RCC 7860 (cell line): ENCODE data around the gene USP15.

Source experiments
- DNase-seq: peaks from one replicate; pipeline ENCODE4 v3.0.0-alpha.2; 2015; ENCODE audit warnings: low spot score
- FAIRE-seq: peaks from 2 replicates; lab custom pipeline; 2012; peaks lifted over from hg19 to GRCh38; lab: Jason Lieb, UNC

The USP15 gene

DNA sequence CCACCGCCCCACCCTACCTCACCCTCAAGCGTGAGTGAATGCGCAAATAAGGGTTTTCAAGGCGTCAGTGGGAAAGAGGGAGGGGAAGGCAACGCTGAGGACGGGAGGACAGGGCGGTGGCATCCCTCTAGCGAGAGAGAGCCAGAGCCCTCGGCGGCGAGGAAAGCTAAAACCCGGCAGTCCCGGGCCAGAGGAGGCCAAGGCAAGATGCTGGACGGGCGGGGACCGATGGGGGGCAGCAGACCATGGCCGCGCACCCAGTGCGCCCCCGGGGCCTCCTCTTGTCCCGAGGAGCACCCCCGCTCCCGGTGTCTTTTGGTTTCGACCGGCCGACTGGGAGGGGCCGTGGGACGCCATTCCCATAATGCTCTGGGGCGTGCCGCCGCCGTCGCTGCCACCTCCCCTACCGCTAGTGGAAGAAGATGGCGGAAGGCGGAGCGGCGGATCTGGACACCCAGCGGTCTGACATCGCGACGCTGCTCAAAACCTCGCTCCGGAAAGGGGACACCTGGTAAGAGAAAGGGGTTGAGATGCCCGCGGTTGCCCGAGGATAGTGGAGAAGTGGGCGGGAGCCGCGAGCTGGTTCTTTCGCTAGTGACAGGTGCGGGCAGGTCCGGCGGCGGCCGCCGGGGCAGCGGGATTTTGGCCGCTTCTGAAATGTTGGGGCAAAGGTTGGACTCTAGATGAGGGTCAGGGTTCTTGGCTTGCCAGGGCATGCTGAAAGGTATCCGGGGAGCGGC is at the start of gene USP15:
USP15 (plus strand) TSS at position 412 of the 740 bp plus-strand sequence; CDS start at position 423, 11 bp downstream.
- FAIRE-seq = peak; percentile 40

DNA sequence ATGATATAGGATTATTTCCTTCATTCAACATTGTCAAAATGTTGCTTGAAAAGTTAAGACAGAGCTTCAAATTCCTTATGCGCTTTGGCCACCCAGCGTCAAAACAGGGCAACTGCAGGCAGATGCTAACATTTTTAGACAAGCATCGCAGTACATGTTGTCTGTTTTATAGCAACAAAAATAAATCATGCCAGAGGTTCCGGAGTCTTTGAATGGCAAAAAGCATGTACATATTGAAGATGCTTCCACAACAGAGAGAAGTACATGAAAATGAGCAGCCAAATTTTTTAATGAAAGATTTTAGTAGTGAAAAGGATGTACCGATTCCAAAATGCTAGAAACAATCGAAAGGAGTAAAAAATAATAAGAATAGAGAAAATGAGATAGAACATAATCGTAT is 49.8 kb upstream of the USP15 start:
- FAIRE-seq = peak; percentile 2
- DNase-seq = no peak

More for the DNA sequence above, at the start of gene USP15:
- peak; percentile 82 for DNase-seq

DNA sequence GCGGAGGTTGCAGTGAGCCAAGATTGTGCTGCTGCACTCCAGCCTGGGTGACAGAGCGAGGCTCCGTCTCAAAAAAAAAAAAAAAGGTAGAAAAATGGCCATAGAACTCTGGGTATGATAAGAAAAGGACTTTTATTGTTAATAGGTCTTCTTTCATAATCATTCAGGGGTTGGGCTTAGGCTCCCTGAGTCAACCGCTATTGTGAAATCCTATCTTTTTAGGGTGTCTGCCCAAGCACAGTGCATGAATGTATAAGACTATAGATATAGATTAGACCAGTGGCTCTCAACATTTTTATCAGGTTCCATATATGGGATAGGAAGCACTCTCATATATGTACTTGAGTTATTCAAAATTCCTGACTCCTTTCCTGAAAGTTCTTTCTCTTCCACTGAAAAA is 48.7 kb upstream of the USP15 start:
- DNase-seq (no peak), FAIRE-seq (no peak)

DNA sequence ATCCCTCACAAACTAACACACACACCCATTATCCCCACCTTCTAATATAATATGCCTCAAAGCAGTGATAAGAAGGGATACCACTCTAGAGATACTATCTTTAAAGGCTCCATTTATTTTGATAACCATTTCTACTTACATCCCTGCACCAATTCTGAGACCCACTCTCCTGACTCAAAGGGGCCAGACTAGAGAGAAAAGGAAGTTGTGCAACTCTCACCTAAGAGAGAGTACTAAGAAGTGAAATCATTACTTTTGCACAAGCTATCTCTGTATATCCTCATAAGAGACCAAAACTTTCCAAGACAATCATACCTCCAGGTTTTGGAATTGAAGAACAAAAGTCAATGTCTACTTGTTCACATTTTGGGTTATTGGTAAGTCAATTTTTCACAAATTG is 45.4 kb upstream of the USP15 start:
- FAIRE-seq (no peak), DNase-seq (no peak)

DNA sequence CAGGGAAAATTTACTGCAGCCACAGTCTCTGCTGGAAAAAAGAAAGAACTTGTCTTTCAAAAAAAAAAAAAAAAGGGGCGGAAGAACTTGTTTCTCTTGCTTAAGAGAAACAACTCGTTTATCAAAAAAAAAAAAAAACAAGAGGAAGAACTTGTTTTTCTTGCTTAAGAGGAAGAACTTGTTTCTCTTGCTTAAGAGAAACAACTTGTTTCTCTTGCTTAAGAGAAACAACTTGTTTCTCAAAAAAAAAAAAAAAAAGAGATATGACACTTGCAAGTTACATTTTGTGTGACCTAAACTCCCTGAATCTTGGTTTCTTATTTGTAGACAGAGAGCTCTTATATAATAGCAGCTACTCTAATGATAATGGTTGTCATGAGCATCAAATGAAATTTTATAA is 44.7 kb upstream of the USP15 start:
- DNase-seq (no peak), FAIRE-seq (no peak)

DNA sequence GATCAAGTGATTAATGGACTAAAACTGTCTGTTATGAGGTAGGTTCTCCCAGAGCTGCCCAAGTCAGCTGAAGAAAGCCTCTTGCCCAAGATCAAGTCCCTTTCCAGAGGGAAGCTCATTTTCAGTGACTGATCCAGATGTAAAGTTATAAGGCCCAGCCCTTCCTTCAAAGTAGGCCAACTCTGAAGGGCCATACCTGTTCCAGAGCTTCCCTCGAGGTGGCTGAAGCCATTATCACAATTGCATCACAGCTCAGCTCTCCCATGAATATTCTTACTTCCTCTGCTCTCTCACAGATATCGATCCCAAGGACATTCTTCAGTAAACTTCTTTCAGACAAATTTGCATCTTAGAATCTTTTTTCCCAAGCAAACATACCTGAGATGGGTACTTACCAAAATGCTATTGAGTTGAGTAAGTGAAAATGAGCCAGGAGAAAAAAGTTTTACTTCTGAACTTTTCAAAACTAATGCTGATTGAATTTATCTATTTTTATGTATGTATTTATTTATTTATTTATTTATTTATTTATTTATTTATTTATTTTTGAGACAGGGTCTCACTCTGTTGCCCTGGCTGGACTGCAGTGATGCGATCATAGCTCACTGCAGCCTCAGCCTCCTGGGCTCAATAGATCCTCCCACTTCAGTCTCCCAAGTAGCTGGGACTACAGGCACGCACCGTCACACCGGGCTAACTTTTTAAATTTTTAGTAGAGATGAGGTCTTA is 42.6 kb upstream of the USP15 start:
- FAIRE-seq (no peak), DNase-seq (no peak)

DNA sequence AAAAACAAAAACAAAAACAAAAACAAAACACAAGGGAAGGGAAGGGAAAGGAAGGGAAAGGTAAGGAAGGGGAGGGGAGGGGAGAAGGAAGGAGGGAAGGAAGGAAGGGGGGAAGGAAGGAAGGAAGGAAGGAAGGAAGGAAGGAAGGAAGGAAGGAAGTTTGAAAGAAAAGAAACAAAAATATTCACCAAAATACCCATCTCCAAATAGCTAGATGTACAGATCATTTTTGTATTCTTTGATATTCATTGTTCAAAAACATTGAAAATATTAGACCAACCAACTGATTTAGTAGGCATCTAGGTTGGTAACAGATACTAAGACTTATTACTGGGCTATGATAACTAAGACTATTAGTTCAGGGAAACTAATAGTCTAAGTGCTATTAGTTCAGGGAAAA is 39.1 kb upstream of the USP15 start:
- FAIRE-seq = no peak
- no peak for DNase-seq

DNA sequence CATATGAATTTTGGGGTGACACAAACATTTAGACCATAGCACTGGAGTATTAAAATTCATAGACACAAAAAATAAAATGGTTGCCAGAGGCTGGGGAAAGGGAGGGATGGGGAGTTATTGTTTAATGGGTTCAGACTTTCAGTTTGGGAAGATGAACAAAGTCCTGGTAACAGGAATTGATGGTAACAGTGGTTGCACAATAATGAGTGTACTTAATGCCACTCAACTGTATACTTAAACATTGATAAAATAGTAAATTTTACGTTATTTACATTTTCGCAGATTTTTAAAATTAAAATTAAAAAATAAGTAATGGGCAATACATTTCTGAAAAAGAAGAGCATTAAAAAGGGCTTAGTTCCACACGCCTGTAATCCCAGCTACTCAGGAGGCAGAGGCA is 35.6 kb upstream of the USP15 start:
- DNase-seq (no peak), FAIRE-seq (no peak)

DNA sequence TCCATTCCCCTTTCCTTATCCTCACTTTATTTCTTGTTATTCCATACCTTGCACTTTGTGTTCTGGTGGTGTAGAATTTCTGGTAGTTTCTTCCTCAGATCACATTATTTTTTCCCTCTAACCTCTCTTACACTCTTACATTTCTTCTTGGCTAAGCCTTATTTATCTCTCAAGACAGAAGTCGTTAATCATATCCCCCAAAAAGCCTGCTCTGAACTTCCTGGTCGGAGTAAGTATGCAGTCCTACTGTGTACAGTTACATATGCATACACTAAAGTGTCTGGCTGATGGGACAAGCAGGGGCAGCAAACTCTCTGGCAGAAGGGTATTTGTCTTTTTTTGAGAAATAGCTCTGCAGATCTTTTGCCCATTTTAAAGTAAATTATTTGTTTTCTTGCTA is 33.1 kb upstream of the USP15 start:
- FAIRE-seq = no peak
- DNase-seq = no peak

DNA sequence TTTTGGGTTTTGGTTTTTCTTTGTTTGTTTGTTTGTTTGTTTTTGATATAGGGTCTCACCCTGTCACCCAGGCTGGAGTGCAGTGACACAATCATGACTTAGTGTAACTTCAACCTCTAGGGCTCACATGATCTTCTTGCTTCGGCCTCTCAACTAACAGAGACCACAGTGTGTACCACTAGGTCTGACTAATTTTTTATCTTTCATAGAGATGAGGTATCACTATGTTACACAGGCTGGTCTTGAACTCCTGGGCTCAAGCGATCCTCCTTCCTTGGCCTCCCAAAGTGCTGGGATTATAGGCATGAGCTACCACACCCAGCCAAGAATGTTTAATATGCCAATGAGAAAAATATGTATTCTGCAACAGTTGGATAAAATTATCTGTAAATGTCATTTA is 29.6 kb upstream of the USP15 start:
- DNase-seq (no peak), FAIRE-seq (no peak)

DNA sequence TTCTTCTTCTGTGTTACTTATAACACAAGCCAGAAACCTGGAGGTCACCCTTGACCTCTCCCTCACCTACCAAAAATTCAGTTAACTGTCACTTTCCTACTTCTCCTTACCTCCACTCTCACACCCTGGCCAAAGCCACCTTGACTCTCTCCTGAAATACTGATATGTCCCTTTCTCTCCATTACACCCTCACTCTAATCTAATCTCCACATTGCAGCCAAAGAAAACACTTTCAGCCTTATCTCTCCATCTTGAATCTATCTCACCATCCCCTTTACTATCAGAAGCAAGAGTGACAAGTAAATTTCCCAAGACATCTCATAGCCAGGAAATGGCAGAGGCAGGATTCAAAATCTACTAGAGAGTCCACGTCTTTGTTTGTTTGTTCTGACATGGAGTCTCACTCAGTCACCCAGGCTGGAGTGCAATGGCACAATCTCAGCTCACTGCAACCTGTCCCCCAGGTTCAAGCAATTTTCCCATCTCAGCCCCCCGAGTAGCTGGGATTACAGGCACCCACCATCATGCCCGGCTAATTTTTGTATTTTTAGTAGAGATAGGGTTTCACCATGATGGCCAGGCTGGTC is 28.0 kb upstream of the USP15 start:
- DNase-seq (no peak), FAIRE-seq (no peak)

DNA sequence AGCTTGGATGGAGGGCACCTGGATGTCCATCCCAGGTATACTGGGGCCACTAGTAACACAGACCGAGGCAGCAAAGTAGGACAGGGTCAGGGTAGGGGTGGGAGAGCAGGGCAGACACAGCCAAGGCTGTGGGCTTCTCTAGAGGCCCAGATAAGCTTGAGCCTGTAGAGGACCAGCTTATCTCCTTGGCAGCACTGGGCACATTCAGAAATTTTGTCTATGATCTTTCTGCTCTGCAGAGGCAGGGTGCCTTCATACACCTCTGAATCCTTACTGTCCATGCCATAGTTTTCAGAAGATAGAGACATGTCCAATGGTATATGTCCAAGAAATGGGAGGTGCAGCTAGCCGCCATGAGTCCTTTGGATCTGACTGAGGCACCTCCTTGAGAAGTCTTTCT is 26.4 kb upstream of the USP15 start:
- no peak for FAIRE-seq

DNA sequence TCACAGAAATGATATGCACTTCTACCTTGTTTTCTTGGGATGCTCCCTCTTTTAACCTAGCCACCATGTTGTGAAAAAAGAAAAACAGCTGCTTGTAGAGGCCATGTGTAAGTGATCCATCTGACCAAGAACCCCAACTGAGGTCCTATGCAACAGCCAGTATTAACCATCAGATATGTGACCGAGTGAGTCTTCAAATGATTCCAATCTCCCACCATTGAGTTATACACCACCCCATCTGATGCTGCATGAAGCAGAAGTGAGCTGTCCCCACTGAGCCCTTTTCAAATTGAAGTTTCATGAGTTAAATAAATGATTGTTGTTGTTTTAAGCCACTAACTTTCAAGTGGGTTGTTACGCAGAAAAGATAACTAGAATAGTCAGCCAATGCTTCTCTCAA is 20.6 kb upstream of the USP15 start:
- FAIRE-seq (no peak), DNase-seq (no peak)

More for the DNA sequence above, 26.4 kb upstream of the USP15 start:
- no peak for DNase-seq

DNA sequence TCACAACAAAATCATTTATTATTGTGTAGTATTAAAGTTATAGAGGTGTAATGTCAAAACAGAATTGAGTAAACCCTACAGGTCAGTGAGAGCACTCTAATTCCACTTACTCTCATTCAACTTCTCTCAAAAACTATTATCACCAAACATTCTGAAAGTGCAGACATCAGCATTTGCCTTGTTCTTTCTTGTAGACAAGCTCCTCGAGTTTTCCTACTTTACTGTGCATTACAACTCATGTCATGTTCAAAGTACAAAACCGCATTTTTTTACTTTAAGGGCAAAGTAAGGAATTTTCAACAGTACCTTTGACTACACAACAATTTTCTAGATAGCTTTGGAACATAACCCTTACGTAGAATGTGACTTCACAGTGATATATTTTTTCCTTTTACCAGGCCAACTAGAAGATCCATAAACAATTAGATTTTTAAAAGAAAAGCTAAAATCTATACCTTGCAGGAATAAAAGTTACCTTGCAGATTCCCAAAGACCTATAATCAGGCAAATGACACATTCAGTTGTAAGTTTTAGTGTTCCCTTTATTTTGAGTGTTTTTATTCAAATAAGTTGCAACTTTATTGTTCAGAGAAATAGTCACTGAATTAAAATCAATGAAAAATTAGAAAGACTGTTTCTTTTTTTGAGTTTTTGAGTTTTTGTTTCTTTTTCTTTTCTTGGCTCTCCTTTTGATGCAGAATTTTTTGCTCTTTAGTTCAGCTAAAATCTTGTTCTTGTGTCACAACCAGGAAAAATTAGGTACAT is 12.7 kb upstream of the USP15 start:
- no peak for DNase-seq
- no peak for FAIRE-seq

DNA sequence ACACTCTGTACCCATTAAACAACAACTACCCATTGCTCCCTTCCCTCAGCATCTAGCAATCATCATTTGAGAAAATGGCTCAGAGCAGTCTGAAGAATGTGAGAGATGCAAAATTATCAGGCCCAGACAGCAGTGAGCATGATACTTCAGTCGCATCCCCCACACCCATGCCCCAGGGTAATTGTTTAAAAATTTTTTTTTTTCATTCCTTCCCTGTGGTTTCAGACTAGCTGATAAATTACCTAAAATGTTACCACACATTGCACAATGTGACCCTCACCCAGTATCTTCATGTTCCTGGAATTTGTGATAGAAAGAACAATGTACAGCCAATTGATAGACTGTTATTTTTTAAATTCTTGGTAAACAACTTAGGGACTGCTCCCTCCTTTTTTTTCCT is 11.3 kb upstream of the USP15 start:
- DNase-seq (no peak), FAIRE-seq (no peak)

DNA sequence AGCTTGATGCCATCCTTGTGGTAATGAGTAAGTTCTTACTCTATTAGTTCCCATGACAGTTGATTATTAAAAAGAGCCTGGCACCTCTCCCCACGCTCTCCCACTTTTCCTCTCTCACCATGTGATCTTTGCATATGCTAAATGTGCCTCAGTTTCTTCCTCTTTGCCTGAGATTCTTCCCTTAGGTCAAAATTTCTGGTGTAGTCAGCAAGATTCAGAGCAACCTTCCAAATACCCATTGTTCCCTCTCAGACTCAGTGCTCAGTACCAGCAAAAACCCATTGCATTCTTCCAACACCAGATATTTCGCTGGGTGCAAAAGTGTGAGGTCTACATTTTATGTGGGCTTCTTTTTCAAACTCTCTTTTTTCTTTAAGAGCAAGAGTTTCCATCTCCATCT is 10.8 kb upstream of the USP15 start:
- no peak for FAIRE-seq
- no peak for DNase-seq

DNA sequence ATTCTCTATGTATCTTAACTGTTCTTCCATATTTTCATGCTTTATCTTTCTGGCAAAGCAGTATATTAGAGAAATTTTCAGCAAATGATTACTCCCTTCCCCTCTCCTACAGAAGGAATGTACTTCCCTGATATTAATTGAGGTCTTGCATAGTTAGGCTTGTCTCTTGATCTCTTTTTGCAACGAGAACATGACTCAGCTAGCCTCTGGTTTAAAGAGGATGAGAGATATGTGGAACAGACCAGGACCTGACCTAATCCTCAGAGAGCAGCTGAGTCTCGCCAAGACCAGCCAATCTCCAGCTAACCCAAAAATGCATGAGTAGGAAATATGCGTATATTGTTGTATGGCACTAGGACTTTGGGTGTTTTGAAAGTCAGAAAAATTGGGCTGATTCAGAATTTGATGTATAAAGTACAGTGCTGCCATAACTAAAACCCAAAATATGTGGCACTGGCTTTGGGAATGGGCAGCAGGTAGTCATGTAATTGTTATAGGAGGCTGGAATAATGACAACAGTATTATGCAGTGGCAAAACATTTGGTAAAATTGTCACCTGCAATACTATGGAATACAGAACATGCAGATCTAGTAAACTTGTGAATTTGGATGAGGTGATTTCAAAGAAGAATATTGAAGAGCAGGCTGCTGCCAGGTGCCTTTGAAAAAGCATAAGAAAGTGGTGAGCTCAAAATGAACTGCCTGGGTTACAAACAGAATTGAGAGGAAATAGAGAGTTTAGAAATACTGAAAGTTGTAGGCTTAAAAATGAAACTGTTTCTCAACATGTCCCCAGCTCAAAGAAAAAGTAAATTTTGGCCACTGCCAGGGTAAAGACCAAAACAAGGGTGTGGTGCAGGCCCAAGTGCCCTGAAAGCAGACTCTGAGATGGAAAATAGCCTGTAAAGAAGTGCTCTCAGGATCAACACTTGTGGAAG is 9.3 kb upstream of the USP15 start:
- no peak for DNase-seq
- no peak for FAIRE-seq

DNA sequence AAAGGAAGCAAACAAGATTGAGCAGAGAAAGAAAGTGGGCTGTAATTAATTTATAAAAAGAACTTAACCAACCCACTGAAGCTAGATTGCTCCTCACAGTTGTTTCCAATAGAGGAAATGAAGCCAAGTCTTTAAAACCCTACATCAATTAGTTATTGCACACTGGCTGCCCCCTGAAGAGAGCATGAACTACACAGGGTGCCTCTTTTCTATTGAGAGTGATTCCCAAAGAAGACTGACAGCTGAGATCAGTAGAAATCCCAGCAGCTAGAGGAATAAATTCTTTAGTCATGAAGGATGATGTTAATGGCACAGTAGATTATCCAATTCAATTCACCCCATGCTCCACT is 8.6 kb upstream of the USP15 start:
- DNase-seq (no peak), FAIRE-seq (no peak)

DNA sequence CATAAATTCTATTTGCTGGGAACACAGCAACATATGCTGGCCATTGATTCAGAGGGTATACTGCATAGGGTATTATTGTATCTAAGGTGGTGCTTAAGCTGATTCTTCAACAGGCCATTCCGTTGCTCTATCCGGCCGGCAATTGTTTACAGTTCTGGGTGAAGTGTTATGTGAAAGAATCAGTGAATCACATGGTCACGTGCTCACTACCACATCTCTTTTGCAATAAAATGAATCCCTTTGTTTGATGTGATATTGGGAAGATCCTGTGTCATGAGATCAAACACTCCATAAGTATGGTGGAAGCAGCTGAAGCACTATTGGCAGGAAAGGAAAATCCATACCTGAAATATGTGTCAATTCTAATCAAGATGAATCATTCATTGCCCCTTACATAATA is 7.6 kb upstream of the USP15 start:
- FAIRE-seq = no peak

DNA sequence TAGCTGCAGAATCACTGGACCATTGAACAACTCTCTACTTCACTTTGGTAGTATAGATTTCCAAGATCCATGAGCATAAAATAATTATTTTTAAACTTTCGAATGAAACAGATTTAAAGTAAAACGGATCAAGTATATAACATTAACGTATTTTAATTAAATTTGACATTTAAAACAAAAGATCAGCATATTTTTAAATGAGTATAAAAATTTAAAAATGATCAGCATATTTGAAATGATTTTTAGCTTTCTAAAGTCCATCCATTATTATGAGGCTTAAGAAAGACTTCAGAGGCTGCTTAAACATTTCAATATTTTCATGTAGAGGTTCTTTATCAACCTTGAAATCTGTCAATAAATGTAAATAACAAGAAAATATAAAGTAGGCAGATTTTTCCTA is 5.2 kb upstream of the USP15 start:
- DNase-seq = no peak
- FAIRE-seq = no peak

More for the DNA sequence above, 7.6 kb upstream of the USP15 start:
- DNase-seq = no peak
